GM19397 (cell line): Measurements from ENCODE around the gene PSMB9.

ENCODE experiments used
- ATAC-seq: cut with Tn5 transposase; IDR thresholded peaks from one replicate; pipeline ENCODE4 v1.9.1; 2021; ENCODE audit warnings: mild to moderate bottlenecking, moderate library complexity; ENCODE audit not compliant: unreplicated experiment

Gene PSMB9

GRCh38 chr6:32894085-32895005, 40.4 kb downstream of the PSMB9 start:
- peak; percentile 95 for ATAC-seq

- ATAC-seq: peak; percentile 18
Measured at GRCh38 chr6:32895006-32895345, 41.0 kb downstream of the PSMB9 start.

GRCh38 chr6:32903952-32904351, 50.0 kb downstream of the PSMB9 start:
- no peak for ATAC-seq

- no peak for ATAC-seq
Measured at GRCh38 chr6:32905078-32905477, 51.1 kb downstream of the PSMB9 start.

- no peak for ATAC-seq
Measured at GRCh38 chr6:32906539-32906938, 52.5 kb downstream of the PSMB9 start.

GRCh38 chr6:32908897-32909296, 54.9 kb downstream of the PSMB9 start:
- ATAC-seq: no peak
